Activated CD4-positive, alpha-beta memory T cell treated with anti-CD3 and anti-CD28 coated beads for 36 hours (primary cell): ENCODE results near the gene CAPRIN1. TPM values are rescaled to one million over a fixed set of nuclear protein-coding genes. Genes with fewer than 3 reads are reported as not detected.

Experiments used
- CTCF ChIA-PET: fragments of 350-600 bp; sonication (Branson Sonifier 250); formaldehyde crosslinking; loops from one replicate; lab custom pipeline; 2021; ENCODE audit warnings: antibody characterized with exemption, inconsistent platforms; lab: Charles Lee
- POLR2A ChIA-PET: fragments of 350-600 bp; sonication (Branson Sonifier 250); formaldehyde crosslinking; loops from one replicate; lab custom pipeline; 2021; ENCODE audit warnings: antibody characterized with exemption; lab: Charles Lee
- DNase-seq: peaks from one replicate; pipeline ENCODE4 v3.0.0-alpha.2; 2020
- H3K27ac Mint-ChIP-seq: one replicate; pipeline ENCODE4 v1.8.0; 2021; ENCODE audit warnings: mixed read lengths
- H3K27me3 Mint-ChIP-seq: one replicate; pipeline ENCODE4 v1.8.0; 2021; ENCODE audit warnings: mixed read lengths
- H3K36me3 Mint-ChIP-seq: one replicate; pipeline ENCODE4 v1.8.0; 2021; ENCODE audit warnings: mixed read lengths
- H3K4me1 Mint-ChIP-seq: one replicate; pipeline ENCODE4 v1.8.0; 2021; ENCODE audit warnings: low read depth, mixed read lengths
- H3K4me3 Mint-ChIP-seq: one replicate; pipeline ENCODE4 v1.8.0; 2021; ENCODE audit warnings: mild to moderate bottlenecking, mixed read lengths
- H3K9me3 Mint-ChIP-seq: one replicate; pipeline ENCODE4 v1.8.0; 2021; ENCODE audit warnings: mixed read lengths
- intact Hi-C: fragments of 100-400 bp; cut with micrococcal nuclease; formaldehyde crosslinking; loops from one replicate; pipeline ENCODE4 v1.15.1; 2023
- total RNA-seq, 2 experiments: library from RNA; stranded (reverse); gene quantifications; one replicate each; pipeline ENCODE4 v1.2.3, GENCODE V29; 2021

The CAPRIN1 gene
- total RNA-seq, 2 experiments from 2014 or later = 261 to 264 TPM

- intact Hi-C loops = no loop called here
- Mint-ChIP-seq H3K9me3 (no peaks in the 10 kb centered on the region), H3K4me3 (no peak overlapping the region), H3K4me1 (no peaks in the 10 kb centered on the region), H3K27ac (no peak overlapping the region), H3K36me3 (no peaks in the 10 kb centered on the region), H3K27me3 (no peaks in the 10 kb centered on the region)
- POLR2A ChIA-PET = no interaction called here
- no peak for DNase-seq
- CTCF ChIA-PET = no interaction called here
Measured at GRCh38 chr11:34030382-34030781, 21.1 kb upstream of the CAPRIN1 start.

DNA sequence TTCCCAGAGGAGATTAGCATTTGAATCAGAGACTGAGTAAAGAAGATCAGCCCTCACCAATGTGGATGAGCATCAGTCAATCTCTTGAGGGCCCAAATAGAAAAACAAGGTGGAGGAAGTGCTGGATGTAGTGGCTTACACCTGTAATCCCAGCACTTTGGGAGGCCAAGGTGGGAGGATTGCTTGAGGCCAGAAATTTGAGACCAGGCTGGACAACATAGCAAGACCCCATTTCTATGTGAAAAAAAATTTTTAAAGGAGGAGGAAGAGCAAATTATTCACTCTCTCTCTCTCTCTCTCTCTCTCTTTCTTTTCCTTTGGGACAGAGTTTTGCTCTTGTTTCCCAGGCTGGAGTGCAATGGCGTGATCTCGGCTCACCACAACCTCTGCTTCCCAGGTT lies 18.1 kb upstream of the CAPRIN1 start:
- H3K27me3 Mint-ChIP-seq = no peaks in the 10 kb centered on the region
- H3K27ac Mint-ChIP-seq = no peak overlapping the region
- ChIA-PET CTCF (no interaction called here), POLR2A (no interaction called here)
- DNase-seq = no peak
- intact Hi-C loops = no loop called here
- no peaks in the 10 kb centered on the region for H3K4me1 Mint-ChIP-seq
- no peaks in the 10 kb centered on the region for H3K9me3 Mint-ChIP-seq
- H3K36me3 Mint-ChIP-seq = no peaks in the 10 kb centered on the region
- H3K4me3 Mint-ChIP-seq = no peak overlapping the region

DNA sequence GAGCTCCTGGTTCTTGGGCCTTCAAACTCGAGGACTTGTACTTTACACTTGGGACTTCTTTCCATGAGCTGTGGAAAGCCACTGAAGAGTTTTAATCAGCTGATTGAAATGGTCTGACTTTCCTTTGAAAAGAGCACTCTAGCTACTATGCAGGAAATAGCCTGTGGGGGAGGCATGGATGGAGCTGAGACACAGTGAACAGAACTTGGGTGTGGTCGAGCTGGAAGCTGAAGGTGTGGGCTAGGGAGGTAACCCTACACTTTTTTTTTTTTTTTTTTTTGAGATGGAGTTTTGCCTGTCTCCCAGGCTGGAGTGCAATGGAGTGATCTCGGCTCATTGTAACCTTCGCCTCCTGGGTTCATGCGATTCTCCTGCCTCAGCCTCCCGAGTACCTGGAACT lies 17.5 kb upstream of the CAPRIN1 start:
- Mint-ChIP-seq H3K9me3 (no peaks in the 10 kb centered on the region), H3K27me3 (no peaks in the 10 kb centered on the region), H3K4me1 (no peaks in the 10 kb centered on the region), H3K4me3 (no peak overlapping the region), H3K36me3 (no peaks in the 10 kb centered on the region), H3K27ac (no peak overlapping the region)
- POLR2A ChIA-PET = interaction anchor here (0.7 kb wide), 1 partner anchor 338 kb away, joined by 3 read pairs; no protein-coding TSS in a partner anchor
- CTCF ChIA-PET = no interaction called here
- no peak for DNase-seq
- intact Hi-C loops = no loop called here

DNA sequence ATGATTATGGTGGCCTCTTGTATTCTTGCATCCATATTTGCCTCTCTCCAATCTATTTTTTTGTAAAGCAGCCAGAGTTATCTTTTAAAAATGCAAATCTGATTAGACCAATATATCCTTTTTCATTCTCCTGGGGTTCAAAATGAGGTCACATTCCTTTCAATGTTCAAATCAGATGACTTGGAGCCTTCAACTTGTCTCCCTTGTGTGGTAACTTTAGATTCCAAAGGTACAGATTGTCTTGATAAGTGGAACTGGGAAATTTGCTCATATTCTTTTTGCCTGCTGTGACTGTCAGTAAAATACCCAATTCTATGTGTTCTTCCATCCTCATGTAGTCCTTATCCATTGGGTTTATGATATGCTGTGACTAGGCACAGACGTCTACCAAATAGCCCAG lies 15.1 kb upstream of the CAPRIN1 start:
- no peak overlapping the region for H3K27ac Mint-ChIP-seq
- intact Hi-C loops = no loop called here
- no peaks in the 10 kb centered on the region for H3K4me1 Mint-ChIP-seq
- CTCF ChIA-PET = no interaction called here
- H3K4me3 Mint-ChIP-seq = no peak overlapping the region
- POLR2A ChIA-PET = no interaction called here
- H3K27me3 Mint-ChIP-seq = no peaks in the 10 kb centered on the region
- H3K9me3 Mint-ChIP-seq = no peaks in the 10 kb centered on the region
- no peaks in the 10 kb centered on the region for H3K36me3 Mint-ChIP-seq
- no peak for DNase-seq

DNA sequence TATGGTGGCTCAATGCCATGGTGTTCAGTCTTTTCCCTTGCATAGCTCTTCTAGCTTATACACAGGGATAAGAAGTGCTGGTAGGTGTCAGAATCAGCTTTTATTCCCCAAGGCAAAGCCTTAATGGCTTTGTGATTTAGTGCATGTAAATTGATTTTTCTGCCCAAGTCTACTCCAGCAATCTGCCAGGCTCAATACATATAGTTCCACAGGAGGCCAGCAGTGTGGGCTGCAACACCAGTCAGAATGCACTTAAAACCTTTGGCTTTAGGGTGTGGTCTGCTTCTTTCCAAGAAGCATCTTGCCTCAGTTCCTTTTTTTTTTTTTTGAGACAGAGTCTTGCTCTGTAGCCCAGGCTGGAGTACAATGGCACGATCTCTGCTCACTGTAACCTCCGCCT lies 14.5 kb upstream of the CAPRIN1 start:
- no peaks in the 10 kb centered on the region for H3K27me3 Mint-ChIP-seq
- ChIA-PET POLR2A (no interaction called here), CTCF (no interaction called here)
- no peaks in the 10 kb centered on the region for H3K9me3 Mint-ChIP-seq
- intact Hi-C loops = no loop called here
- no peaks in the 10 kb centered on the region for H3K36me3 Mint-ChIP-seq
- no peak for DNase-seq
- H3K4me1 Mint-ChIP-seq = no peaks in the 10 kb centered on the region
- H3K27ac Mint-ChIP-seq = no peak overlapping the region
- H3K4me3 Mint-ChIP-seq = no peak overlapping the region

DNA sequence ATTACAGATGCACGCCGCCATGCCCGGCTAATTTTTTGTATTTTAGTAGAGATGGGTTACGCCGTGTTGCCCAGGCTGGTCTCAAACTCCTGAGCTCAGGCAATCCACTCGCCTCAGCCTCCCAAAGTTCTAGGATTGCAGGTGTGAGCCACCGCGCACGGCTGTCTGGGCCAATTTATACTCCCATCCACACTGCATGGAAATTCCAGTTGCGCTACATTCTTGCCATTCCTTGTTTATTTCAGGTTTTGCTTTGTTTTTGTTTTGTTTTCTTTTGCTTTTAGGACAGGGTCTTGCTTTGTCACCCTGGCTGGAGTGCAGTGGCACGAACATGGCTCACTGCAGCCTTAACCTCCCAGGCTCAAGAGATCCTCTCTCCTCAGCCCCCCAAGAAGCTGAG lies 11.0 kb upstream of the CAPRIN1 start:
- Mint-ChIP-seq H3K4me3 (no peak overlapping the region), H3K9me3 (no peaks in the 10 kb centered on the region), H3K4me1 (peaks cover 6% of the 10 kb centered on the region), H3K36me3 (no peaks in the 10 kb centered on the region), H3K27ac (no peak overlapping the region), H3K27me3 (no peaks in the 10 kb centered on the region)
- CTCF ChIA-PET = interaction anchor here (1.3 kb wide), 1 partner anchor 52 kb away, joined by 4 read pairs; no protein-coding TSS in a partner anchor
- no peak for DNase-seq
- intact Hi-C loops = no loop called here
- POLR2A ChIA-PET = no interaction called here

DNA sequence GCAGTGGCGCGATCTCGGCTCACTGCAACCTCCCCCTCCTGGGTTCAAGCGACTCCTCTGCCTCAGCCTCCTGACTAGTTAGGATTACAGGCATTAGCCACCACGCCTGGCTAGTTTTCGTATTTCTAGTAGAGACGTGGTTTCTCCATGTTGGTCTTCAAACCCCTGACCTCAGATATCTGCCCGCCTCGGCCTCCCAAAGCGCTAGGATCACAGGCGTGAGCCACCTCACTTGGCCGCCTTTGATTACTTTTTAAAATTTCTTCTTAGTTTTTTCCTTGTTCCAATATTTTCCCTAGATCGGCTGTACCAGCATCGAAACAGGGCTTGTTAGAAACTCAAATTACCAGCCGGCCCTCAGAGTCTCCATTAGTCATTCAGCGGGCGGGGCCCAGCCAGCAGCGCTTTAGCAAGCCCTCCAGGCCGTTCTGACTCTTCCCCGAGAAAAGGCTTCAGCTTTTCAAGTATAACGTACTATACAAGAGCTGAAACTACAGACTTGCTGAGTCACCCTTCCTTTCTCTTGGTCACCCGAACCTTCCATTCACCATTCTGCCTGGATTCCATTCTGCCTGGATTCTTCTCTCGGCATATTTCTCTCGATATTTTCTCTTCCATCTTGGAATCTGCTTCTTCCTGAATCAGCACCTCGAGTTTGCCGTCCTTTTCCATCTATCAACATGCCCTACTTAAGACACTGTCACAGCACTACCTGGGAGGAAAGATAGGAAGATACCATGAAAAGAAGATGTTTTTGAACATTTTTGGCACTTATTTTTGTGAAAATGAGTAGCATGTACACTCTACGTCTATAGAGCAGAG lies 6.7 kb upstream of the CAPRIN1 start:
- Mint-ChIP-seq H3K36me3 (no peaks in the 10 kb centered on the region), H3K4me1 (peaks cover 6% of the 10 kb centered on the region), H3K27me3 (no peaks in the 10 kb centered on the region), H3K27ac (no peak overlapping the region), H3K4me3 (no peak overlapping the region), H3K9me3 (no peaks in the 10 kb centered on the region)
- DNase-seq = peak; percentile 30
- ChIA-PET POLR2A (no interaction called here), CTCF (interaction anchor here (1.0 kb wide), 1 partner anchor 60 kb away, joined by 3 read pairs; the partner anchor contains the start of gene NAT10)
- intact Hi-C loops = no loop called here

GRCh38 chr11:34049028-34049427 lies 2.5 kb upstream of the CAPRIN1 start:
- CTCF ChIA-PET = no interaction called here
- no peak for DNase-seq
- Mint-ChIP-seq H3K9me3 (no peaks in the 10 kb centered on the region), H3K27me3 (no peaks in the 10 kb centered on the region), H3K27ac (no peak overlapping the region), H3K36me3 (peaks cover 11% of the 10 kb centered on the region), H3K4me3 (no peak overlapping the region), H3K4me1 (peaks cover 13% of the 10 kb centered on the region)
- intact Hi-C loops = no loop called here
- POLR2A ChIA-PET = interaction anchor here (0.6 kb wide), 1 partner anchor 16 kb away, joined by 3 read pairs; no protein-coding TSS in a partner anchor

DNA sequence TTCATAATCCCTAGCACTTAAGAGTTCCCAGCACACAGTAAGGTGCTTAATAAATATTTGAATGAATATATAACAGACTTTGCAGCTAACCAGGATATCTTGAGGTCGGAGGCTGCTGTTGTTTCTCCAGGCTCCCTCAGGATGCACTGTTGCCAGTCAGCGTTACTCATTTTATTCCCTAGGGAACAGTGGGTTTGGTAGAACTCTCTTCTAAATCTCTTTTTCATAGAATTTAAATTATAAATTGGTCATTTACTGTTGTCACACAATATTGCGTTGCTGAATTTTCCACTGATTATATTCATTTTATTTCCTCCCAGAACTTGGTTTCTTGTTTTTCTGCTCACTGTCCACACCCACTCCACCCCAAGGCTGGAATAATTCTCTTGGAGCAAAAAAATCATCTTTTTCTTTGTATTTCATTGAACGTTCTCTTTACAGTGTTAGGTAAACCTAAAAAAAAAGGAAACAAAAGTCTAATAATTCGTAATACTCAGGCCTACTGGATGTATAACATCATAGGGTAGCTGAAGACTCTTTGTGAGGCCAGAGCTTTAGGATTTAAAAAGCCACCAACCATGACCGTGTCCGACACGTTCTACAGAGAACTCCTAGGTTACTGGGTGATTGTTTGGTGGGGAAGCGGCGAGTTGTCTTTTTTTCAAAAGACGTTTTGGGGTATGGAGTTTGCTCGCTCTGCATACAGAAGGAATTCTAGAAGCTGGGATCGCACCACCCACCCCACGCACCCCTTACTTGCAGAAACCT lies 766 bp upstream of the CAPRIN1 start:
- Mint-ChIP-seq H3K27ac (peak overlapping the region; percentile 85), H3K4me3 (peak overlapping the region; percentile 79), H3K27me3 (no peaks in the 10 kb centered on the region), H3K4me1 (peaks cover 15% of the 10 kb centered on the region), H3K36me3 (peaks cover 16% of the 10 kb centered on the region), H3K9me3 (no peaks in the 10 kb centered on the region)
- ChIA-PET POLR2A (interaction anchor here (0.6 to 1.8 kb wide), 4 partner anchors 9 to 63 kb away, joined by 4 to 11 read pairs (median 6); partner anchors contain the start of gene NAT10), CTCF (interaction anchor here (1.0 to 2.0 kb wide), 5 partner anchors 54 to 307 kb away, joined by 3 to 9 read pairs (median 4); partner anchors contain the start of genes ABTB2 and NAT10)
- DNase-seq = no peak
- intact Hi-C loops = loop anchor here (1.0 to 5.0 kb wide), 5 partner anchors 55 to 866 kb away; partner anchors contain the start of genes ABTB2, APIP, NAT10 and PDHX

DNA sequence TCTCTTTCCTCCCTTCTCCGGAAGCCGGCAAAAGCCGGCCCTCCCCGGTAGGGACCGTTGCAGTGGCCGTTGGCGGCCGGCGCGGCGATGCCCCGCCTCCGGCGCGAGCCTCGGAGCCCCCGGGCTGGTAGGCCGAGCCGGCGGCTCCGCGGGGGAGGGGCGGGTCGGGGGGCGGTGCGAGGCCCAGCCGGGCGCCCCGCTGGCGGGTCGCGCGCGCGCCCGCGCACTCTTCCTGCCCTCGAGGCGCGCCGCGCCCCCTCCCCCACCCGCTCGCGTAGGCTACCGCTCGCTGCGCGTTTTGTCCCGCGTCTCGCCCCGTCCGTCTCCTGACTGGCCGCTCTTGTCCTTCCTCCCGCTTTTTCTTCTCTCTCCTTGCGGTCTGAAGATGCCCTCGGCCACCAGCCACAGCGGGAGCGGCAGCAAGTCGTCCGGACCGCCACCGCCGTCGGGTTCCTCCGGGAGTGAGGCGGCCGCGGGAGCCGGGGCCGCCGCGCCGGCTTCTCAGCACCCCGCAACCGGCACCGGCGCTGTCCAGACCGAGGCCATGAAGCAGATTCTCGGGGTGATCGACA lies 591 bp downstream of the CAPRIN1 start:
- H3K36me3 Mint-ChIP-seq = peaks cover 18% of the 10 kb centered on the region
- peak overlapping the region; percentile 92 for H3K4me3 Mint-ChIP-seq
- peak; percentile 93 for DNase-seq
- H3K9me3 Mint-ChIP-seq = no peaks in the 10 kb centered on the region
- ChIA-PET CTCF (interaction anchor here (1.4 to 1.7 kb wide), 2 partner anchors 53 to 54 kb away, joined by 4 to 5 read pairs; partner anchors contain the start of gene NAT10), POLR2A (interaction anchor here (1.7 to 1.8 kb wide), 2 partner anchors 8 to 53 kb away, joined by 4 to 11 read pairs; partner anchors contain the start of gene NAT10)
- intact Hi-C loops = loop anchor here (2.0 to 5.0 kb wide), 5 partner anchors 55 to 793 kb away; partner anchors contain the start of gene CAT
- H3K27ac Mint-ChIP-seq = peak overlapping the region; percentile 96
- H3K27me3 Mint-ChIP-seq = no peaks in the 10 kb centered on the region
- H3K4me1 Mint-ChIP-seq = peaks cover 24% of the 10 kb centered on the region

DNA sequence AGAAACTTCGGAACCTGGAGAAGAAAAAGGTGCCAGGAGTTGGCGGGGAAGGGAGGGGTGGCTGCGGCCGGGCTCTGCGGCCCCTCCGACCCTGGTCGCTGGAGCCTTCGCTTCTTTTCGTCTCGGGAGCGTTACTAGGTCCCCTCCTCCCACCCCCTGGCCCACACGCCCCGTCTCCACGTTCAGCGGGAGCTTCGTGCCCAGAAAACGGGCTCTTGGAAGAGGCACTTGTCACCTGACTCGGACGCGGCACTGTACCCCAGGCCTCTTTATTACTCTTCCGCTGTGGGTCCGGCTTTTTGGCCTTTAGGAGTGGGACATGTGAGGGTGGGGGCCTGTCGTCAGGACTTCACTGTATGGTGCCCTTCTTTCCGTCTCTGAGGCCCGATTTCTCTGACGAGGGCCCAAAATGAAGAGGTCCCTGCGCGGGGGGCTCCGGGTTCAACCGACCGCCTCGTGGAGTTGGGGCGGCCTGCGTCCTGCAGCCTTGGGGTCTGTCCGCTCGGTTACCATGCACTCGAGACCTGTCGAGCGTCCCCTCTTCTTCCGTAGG lies 1.2 kb downstream of the CAPRIN1 start:
- CTCF ChIA-PET = interaction anchor here (1.0 kb wide), 1 partner anchor 25 kb away, joined by 3 read pairs; no protein-coding TSS in a partner anchor
- H3K36me3 Mint-ChIP-seq = peaks cover 20% of the 10 kb centered on the region
- DNase-seq = peak; percentile 47
- peaks cover 26% of the 10 kb centered on the region for H3K4me1 Mint-ChIP-seq
- no peaks in the 10 kb centered on the region for H3K27me3 Mint-ChIP-seq
- intact Hi-C loops = loop anchor here (1.0 to 5.0 kb wide), 6 partner anchors 11 to 794 kb away; partner anchors contain the start of gene CAT
- no peaks in the 10 kb centered on the region for H3K9me3 Mint-ChIP-seq
- H3K27ac Mint-ChIP-seq = peak overlapping the region; percentile 96
- POLR2A ChIA-PET = no interaction called here
- peak overlapping the region; percentile 92 for H3K4me3 Mint-ChIP-seq
